ENCODE results near the gene FBXO2. TPM values are rescaled to one million over a fixed set of nuclear protein-coding genes. Genes with fewer than 3 reads are reported as not detected.

FBXO2 gene
- total and polyA plus RNA-seq, 9 of the 15 experiments (the other 6 are each of a cell fraction or from before 2014, with no cell fraction given) = 0.04 to 1.9 (median 0.27) TPM

- no peak for TF ChIP-seq SETDB1 (IDR thresholded peaks at IDR 0.05; ENCODE audit: low read length)
- no peak for TF ChIP-seq ZNF354B (CRISPR knock-in tag; IDR thresholded peaks at IDR 0.05)
- no peak for TF ChIP-seq ZNF165 (CRISPR knock-in tag; IDR thresholded peaks at IDR 0.05; ENCODE audit: borderline replicate concordance)
- peak; percentile 56 to 95 for TF ChIP-seq RCOR1 (IDR thresholded peaks at IDR 0.05; ENCODE audit: borderline replicate concordance in 1 of 2, low read depth in 2 of 2, low read length in 2 of 2)
- TF ChIP-seq ARID3B (CRISPR knock-in tag; IDR thresholded peaks at IDR 0.05; ENCODE audit: borderline replicate concordance) = no peak
- no peak for TF ChIP-seq ZBTB34 (CRISPR knock-in tag; IDR thresholded peaks at IDR 0.05)
- TF ChIP-seq ZFP1 (CRISPR knock-in tag; IDR thresholded peaks at IDR 0.05) = no peak
- TF ChIP-seq SMAD4 (CRISPR knock-in tag; conservative IDR thresholded peaks at IDR 0.05) = peak; percentile 67
- TF ChIP-seq MXD1 (CRISPR knock-in tag; IDR thresholded peaks at IDR 0.05; ENCODE audit: borderline replicate concordance, poor library complexity, severe bottlenecking) = no peak
- peak in 1 of 2 experiments; percentile 69; a peak in 2 of 4 replicates for TF ChIP-seq HDAC1 (IDR thresholded peaks at IDR 0.05)
- TF ChIP-seq HMG20B (CRISPR knock-in tag; IDR thresholded peaks at IDR 0.05) = 0 out of 2 replicates have a peak, but pooled peaks have one; percentile 58
- TF ChIP-seq HDAC3 (IDR thresholded peaks at IDR 0.05; ENCODE audit: borderline replicate concordance, partially characterized antibody) = no peak
- no peak for TF ChIP-seq PYGO2 (tag; IDR thresholded peaks at IDR 0.05)
- TF ChIP-seq RAD21 (CRISPR knock-in tag; conservative IDR thresholded peaks at IDR 0.05 in 1 of 2, IDR thresholded peaks at IDR 0.05 in 1 of 2) = peak in 1 of 2 experiments; percentile 8; a peak in 1 of 4 replicates
- peak; percentile 75 for TF ChIP-seq ZNF24 (IDR thresholded peaks at IDR 0.05)
- no peak for TF ChIP-seq C11orf30 (IDR thresholded peaks at IDR 0.05; ENCODE audit: low read depth)
- no peak for TF ChIP-seq E2F4 (CRISPR knock-in tag; IDR thresholded peaks at IDR 0.05; ENCODE audit: low read depth)
- no peak for TF ChIP-seq MECOM (CRISPR knock-in tag; IDR thresholded peaks at IDR 0.05)
- TF ChIP-seq SMARCC2 (IDR thresholded peaks at IDR 0.05; ENCODE audit: low read depth) = peak; percentile 78; the same call in 1 of the 2 replicates
- no peak for TF ChIP-seq ZNF780A (CRISPR knock-in tag; IDR thresholded peaks at IDR 0.05)
- no peak for TF ChIP-seq ZNF253 (CRISPR knock-in tag; conservative IDR thresholded peaks at IDR 0.05)
Observed at GRCh38 chr1:11671544-11672286, 17.5 kb upstream of the FBXO2 start (continued).

All from K562 (cell line).